Transverse colon (tissue), 4 donors: ENCODE results near the gene SLC7A1.

Experiments
- EP300 ChIP-seq: sonication (generic); formaldehyde crosslinking; IDR thresholded peaks from one replicate; pipeline ENCODE4 v1.6.1; 2017; ENCODE audit warnings: antibody characterized with exemption, low read depth
- POLR2A ChIP-seq: fragments of 450-650 bp; IDR thresholded peaks from one replicate; pipeline ENCODE4 v1.6.1; 2016; ENCODE audit warnings: antibody characterized with exemption, mild to moderate bottlenecking, moderate library complexity
- POLR2AphosphoS5 ChIP-seq, 3 donors: sonication (generic); formaldehyde crosslinking; IDR thresholded peaks; one replicate each; pipeline ENCODE4 v1.6.1; 2016; ENCODE audit warnings: antibody characterized with exemption in 3 of 3
- TF ChIP-seq, protein P1 (sequence below), 5 experiments: fragments of 200-600 bp in 3 of 5; fragments of 450-650 bp in 2 of 5; sonication (generic) in 3 of 5; IDR thresholded peaks; 1 replicate in 2 of 5; 2 replicates in 3 of 5; pipeline ENCODE4 v1.5.1; 2016 to 2017; ENCODE audit warnings: antibody characterized with exemption in 5 of 5, inconsistent platforms in 3 of 5, mild to moderate bottlenecking in 2 of 5, moderate library complexity in 1 of 5

DNA sequence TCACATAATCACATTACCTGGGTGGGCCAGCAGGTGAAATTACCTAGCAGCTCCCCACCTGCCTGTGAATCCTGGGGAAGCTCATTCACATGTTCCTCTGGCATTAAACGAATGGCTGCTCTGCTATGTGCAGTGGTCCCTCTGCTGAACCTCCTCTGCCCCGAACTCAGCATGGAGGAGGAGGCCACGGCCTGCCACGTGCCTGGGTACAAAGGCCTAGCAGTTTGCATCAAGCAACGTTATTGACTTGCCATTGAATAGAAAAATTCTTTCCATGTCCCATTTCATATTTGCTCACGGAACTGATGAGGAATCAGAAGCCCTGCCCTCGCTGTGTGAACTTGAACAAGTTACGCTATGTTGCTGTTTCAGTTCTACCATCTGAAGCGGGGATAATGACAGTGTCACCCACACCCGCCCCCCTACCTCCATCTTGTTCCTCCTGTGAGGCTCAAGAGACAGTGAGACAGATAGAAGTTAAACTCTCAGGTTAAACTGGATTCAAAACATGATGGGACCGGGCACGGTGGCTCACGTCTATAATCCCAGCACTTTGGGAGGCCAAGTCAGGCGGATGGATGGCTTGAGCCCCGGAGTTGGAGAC, 25.3 kb downstream of the SLC7A1 start:
- TF ChIP-seq POLR2A: no peak
- TF ChIP-seq, protein P1, sequence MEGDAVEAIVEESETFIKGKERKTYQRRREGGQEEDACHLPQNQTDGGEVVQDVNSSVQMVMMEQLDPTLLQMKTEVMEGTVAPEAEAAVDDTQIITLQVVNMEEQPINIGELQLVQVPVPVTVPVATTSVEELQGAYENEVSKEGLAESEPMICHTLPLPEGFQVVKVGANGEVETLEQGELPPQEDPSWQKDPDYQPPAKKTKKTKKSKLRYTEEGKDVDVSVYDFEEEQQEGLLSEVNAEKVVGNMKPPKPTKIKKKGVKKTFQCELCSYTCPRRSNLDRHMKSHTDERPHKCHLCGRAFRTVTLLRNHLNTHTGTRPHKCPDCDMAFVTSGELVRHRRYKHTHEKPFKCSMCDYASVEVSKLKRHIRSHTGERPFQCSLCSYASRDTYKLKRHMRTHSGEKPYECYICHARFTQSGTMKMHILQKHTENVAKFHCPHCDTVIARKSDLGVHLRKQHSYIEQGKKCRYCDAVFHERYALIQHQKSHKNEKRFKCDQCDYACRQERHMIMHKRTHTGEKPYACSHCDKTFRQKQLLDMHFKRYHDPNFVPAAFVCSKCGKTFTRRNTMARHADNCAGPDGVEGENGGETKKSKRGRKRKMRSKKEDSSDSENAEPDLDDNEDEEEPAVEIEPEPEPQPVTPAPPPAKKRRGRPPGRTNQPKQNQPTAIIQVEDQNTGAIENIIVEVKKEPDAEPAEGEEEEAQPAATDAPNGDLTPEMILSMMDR (IDR thresholded peaks at IDR 0.05): no peak
- no peak for TF ChIP-seq EP300
- TF ChIP-seq POLR2AphosphoS5 (IDR thresholded peaks at IDR 0.05): no peak
